TTC549 (cell line): ENCODE results near the gene HBA2.
"Not testable (repeated sequence)": the region's sequence is repeated elsewhere in the genome, so short reads cannot be mapped to it uniquely, and the experiment has no call there.

Experiments
- FAIRE-seq: peaks from 2 replicates; lab custom pipeline; 2012; peaks lifted over from hg19 to GRCh38; lab: Jason Lieb, UNC

HBA2 gene

DNA sequence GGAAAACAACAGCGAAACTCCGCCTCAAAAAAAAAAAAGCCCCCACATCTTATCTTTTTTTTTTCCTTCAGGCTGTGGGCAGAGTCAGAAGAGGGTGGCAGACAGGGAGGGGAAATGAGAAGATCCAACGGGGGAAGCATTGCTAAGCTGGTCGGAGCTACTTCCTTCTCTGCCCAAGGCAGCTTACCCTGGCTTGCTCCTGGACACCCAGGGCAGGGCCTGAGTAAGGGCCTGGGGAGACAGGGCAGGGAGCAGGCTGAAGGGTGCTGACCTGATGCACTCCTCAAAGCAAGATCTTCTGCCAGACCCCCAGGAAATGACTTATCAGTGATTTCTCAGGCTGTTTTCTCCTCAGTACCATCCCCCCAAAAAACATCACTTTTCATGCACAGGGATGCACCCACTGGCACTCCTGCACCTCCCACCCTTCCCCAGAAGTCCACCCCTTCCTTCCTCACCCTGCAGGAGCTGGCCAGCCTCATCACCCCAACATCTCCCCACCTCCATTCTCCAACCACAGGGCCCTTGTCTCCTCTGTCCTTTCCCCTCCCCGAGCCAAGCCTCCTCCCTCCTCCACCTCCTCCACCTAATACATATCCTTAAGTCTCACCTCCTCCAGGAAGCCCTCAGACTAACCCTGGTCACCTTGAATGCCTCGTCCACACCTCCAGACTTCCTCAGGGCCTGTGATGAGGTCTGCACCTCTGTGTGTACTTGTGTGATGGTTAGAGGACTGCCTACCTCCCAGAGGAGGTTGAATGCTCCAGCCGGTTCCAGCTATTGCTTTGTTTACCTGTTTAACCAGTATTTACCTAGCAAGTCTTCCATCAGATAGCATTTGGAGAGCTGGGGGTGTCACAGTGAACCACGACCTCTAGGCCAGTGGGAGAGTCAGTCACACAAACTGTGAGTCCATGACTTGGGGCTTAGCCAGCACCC, 2.6 kb downstream of the HBA2 start:
- no peak for FAIRE-seq

DNA sequence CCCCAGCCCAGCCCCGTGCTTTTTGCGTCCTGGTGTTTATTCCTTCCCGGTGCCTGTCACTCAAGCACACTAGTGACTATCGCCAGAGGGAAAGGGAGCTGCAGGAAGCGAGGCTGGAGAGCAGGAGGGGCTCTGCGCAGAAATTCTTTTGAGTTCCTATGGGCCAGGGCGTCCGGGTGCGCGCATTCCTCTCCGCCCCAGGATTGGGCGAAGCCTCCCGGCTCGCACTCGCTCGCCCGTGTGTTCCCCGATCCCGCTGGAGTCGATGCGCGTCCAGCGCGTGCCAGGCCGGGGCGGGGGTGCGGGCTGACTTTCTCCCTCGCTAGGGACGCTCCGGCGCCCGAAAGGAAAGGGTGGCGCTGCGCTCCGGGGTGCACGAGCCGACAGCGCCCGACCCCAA, 3.3 kb downstream of the HBA2 start:
- FAIRE-seq, result not testable (repeated sequence)

DNA sequence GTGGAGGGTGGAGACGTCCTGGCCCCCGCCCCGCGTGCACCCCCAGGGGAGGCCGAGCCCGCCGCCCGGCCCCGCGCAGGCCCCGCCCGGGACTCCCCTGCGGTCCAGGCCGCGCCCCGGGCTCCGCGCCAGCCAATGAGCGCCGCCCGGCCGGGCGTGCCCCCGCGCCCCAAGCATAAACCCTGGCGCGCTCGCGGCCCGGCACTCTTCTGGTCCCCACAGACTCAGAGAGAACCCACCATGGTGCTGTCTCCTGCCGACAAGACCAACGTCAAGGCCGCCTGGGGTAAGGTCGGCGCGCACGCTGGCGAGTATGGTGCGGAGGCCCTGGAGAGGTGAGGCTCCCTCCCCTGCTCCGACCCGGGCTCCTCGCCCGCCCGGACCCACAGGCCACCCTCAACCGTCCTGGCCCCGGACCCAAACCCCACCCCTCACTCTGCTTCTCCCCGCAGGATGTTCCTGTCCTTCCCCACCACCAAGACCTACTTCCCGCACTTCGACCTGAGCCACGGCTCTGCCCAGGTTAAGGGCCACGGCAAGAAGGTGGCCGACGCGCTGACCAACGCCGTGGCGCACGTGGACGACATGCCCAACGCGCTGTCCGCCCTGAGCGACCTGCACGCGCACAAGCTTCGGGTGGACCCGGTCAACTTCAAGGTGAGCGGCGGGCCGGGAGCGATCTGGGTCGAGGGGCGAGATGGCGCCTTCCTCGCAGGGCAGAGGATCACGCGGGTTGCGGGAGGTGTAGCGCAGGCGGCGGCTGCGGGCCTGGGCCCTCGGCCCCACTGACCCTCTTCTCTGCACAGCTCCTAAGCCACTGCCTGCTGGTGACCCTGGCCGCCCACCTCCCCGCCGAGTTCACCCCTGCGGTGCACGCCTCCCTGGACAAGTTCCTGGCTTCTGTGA, 4.1 kb downstream of the HBA2 start, which contains the start of gene HBA1:
TSS of gene HBA1 (plus strand) at position 204 of the 906 bp plus-strand sequence. CDS start at position 241, 37 bp downstream.
- not testable (repeated sequence) for FAIRE-seq

- FAIRE-seq, result no peak
Measured at GRCh38 chr16:177394-177822, 4.7 kb downstream of the HBA2 start.

DNA sequence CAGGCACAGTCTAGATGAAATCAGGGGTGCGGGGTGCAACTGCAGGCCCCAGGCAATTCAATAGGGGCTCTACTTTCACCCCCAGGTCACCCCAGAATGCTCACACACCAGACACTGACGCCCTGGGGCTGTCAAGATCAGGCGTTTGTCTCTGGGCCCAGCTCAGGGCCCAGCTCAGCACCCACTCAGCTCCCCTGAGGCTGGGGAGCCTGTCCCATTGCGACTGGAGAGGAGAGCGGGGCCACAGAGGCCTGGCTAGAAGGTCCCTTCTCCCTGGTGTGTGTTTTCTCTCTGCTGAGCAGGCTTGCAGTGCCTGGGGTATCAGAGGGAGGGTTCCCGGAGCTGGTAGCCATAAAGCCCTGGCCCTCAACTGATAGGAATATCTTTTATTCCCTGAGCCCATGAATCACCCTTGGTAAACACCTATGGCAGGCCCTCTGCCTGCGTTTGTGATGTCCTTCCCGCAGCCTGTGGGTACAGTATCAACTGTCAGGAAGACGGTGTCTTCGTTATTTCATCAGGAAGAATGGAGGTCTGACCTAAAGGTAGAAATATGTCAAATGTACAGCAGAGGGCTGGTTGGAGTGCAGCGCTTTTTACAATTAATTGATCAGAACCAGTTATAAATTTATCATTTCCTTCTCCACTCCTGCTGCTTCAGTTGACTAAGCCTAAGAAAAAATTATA, 5.4 kb downstream of the HBA2 start:
- no peak for FAIRE-seq

GRCh38 chr16:178668-179015, 6.0 kb downstream of the HBA2 start:
- no peak for FAIRE-seq

DNA sequence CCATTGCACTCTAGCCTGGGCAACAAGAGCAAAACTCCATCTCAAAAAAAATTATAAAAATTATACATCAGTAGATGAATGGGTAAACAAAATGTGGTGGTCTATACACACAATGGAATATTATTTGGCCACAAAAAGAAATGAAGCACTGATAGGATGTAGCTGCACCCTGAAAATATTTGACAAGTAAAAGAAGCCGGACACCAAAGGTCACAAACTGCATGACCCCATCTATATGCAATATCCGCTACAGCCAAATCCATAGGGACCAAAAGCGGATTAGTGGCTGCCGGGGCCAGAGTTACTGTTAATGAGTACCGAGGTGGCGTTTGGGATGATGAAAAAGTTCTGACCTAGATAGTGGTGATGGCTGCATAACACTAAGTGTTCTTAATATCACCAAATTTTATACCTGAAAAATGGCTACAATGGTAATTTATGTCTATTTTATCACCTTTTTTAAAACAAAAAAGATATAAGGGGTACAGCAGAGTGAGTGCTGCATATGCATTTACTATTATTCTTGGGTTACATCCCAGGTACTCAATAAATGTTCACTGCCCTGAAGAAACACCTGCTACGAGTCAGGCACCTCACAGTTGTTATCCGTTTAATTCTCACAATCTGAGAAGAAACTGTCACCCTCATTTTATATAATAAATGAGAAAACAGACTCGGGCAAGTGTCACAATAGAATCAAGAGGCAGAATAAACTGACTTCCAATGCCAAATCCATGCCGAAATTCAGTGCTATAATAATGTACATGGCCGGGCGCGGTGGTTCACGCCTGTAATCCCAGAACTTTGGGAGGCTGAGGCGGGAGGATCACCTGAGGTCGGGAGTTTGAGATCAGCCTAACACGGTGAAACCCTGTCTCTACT, 6.8 kb downstream of the HBA2 start:
- no peak for FAIRE-seq

DNA sequence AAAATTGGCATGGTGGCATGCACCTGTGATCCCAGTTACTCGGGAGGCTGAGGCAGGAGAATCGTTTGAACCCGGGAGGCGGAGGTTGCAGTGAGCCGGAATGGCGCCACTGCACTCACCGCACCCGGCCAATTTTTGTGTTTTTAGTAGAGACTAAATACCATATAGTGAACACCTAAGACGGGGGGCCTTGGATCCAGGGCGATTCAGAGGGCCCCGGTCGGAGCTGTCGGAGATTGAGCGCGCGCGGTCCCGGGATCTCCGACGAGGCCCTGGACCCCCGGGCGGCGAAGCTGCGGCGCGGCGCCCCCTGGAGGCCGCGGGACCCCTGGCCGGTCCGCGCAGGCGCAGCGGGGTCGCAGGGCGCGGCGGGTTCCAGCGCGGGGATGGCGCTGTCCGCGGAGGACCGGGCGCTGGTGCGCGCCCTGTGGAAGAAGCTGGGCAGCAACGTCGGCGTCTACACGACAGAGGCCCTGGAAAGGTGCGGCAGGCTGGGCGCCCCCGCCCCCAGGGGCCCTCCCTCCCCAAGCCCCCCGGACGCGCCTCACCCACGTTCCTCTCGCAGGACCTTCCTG, 7.5 kb downstream of the HBA2 start, which contains the start of gene HBQ1:
TSS of gene HBQ1 (plus strand) at position 359 of the 575 bp plus-strand sequence. CDS start at position 387, 28 bp downstream.
- FAIRE-seq, result no peak

DNA sequence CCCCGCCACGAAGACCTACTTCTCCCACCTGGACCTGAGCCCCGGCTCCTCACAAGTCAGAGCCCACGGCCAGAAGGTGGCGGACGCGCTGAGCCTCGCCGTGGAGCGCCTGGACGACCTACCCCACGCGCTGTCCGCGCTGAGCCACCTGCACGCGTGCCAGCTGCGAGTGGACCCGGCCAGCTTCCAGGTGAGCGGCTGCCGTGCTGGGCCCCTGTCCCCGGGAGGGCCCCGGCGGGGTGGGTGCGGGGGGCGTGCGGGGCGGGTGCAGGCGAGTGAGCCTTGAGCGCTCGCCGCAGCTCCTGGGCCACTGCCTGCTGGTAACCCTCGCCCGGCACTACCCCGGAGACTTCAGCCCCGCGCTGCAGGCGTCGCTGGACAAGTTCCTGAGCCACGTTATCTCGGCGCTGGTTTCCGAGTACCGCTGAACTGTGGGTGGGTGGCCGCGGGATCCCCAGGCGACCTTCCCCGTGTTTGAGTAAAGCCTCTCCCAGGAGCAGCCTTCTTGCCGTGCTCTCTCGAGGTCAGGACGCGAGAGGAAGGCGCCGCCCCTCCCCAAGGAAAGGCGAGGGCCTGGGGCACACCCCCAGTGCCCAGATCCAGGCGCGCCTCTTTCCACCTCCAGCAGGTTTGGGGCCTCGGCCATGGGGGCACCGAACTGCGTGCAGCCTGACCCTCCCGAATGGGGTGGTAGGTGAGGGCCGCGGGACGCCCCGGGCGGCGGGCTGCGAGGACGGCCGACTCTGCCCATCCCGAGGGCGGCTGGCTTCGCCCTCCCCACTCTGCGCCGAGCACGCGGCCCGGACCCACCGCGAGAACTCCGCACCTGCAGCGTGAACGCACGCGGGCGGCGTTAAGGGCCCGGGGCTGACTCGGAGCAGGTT, 8.2 kb downstream of the HBA2 start:
- no peak for FAIRE-seq

GRCh38 chr16:181565-182021, 8.9 kb downstream of the HBA2 start:
- FAIRE-seq, result no peak

GRCh38 chr16:183005-183404, 10.3 kb downstream of the HBA2 start:
- FAIRE-seq, result no peak

DNA sequence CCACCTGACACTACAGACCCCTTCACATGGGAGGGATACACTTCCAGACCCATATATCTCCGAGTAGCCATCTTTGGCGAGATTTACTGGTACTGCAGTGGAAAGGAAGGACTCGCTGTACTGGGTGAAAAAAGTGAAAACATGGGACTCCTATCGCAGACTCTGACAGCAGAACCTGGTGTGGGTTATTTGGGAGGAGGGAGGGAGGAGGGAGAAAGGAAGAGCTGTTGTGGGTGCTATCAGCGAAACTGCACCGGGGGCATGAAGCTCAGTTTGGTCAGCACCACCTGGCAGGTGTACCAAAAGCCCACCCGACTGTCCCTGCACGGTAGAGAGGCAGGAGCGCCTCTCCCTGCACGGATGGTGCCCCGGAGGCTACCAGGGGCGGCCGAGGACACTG, 12.5 kb downstream of the HBA2 start:
- no peak for FAIRE-seq

- FAIRE-seq, result no peak
Measured at GRCh38 chr16:185691-186090, 13.0 kb downstream of the HBA2 start.

GRCh38 chr16:187330-187729, 14.7 kb downstream of the HBA2 start:
- FAIRE-seq, result no peak

DNA sequence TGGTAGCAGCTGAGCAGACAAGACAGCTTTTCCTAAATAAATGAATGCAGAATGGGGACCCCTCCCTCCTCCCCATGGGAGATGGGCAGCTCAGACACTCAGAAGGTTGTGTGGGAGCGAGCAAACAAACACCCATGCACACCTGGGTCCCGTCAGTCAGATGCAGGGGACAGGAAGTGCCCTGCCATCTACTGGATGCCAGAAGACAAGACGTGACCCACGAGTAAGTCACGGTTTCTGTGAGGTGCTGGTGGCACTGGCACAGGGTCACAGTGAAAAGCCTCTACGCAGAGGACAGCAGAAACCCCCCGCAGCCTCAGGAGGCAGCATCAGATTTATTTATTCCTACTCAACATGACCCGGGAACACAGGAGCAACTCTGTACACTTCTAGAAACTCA, 16.0 kb downstream of the HBA2 start:
- no peak for FAIRE-seq

DNA sequence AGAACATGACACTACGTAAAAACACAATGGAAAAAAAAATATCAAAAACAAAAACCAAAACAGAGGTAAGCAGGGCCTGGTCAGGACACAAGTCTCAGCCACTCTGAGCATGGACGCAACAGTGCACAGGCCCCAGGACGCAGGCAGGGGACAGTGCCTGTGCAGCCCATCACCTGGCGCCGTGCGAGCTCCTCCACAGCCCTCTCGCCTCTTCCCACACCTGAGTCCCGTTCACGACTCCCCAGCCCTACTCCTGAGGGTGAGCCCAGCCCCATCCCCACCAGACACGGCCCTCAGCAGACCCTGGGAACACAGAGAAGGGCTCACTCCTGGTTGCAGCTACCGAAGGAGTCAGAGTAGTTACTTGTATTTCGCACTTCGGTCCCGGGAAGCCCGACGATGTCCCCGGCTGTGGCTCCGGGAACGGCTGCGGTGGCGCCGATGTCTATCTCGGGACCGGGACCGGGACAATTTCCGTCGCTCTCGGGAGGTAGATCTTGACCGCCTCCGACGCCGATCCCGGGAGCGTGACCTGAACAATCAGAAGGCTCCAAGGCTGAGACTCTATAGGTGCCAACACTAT, 17.0 kb downstream of the HBA2 start:
- FAIRE-seq, result no peak

DNA sequence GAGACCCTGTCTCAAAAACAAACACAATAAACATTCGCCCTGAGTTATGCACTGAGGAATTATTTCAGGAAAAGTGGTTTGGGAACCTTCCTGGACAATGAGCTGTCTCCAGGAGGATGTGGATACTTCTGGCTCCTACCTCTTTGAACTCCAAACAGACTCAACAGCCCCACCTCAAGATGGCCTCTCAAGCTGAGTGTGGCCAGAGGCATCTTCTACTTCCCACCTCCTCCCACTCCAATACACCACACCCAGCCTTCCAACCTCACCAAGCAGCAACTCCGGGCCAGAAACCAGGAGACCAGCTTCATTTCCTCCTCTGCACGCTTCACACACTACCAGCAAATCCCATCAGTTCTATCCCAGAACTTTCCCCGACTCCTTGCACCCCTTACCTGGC, 19.2 kb downstream of the HBA2 start:
- no peak for FAIRE-seq

DNA sequence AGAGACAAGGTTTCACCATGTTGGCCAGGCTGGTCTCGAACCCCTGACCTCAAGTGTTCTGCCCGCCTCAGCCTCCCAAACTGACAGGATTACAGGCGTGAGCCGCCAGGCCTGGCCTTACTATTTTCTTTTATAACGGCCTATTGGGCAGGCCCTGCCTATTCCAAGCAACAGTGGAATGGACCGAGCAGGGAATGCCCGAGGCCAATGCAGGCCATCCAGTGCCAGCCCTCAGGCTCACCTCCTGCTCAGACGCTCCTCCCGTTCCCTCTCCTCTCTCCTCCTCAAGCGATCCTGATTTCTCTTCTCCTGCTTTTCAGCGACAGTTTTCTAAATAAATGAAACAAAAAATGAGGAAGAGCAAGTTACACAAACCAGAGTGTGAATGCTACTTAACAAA, 20.0 kb downstream of the HBA2 start:
- FAIRE-seq, result no peak

GRCh38 chr16:193441-193840, 20.8 kb downstream of the HBA2 start:
- FAIRE-seq, result no peak
